GM12875 (cell line): ENCODE results near the gene AZIN2.
A peak's percentile ranks its signal among the peaks of the same experiment; 100 is the strongest.

Experiments used
- H3K4me3 ChIP-seq: one replicate; pipeline ENCODE4 v1.5.1; 2011; ENCODE audit warnings: low read depth, low read length, control low read depth
- CTCF ChIP-seq: IDR thresholded peaks from 2 replicates; pipeline ENCODE4 v1.5.1; 2011; ENCODE audit warnings: low read depth, mild to moderate bottlenecking, control low read depth, inconsistent platforms, low read length, moderate library complexity, borderline replicate concordance; ENCODE audit not compliant: insufficient read depth

The AZIN2 gene

DNA sequence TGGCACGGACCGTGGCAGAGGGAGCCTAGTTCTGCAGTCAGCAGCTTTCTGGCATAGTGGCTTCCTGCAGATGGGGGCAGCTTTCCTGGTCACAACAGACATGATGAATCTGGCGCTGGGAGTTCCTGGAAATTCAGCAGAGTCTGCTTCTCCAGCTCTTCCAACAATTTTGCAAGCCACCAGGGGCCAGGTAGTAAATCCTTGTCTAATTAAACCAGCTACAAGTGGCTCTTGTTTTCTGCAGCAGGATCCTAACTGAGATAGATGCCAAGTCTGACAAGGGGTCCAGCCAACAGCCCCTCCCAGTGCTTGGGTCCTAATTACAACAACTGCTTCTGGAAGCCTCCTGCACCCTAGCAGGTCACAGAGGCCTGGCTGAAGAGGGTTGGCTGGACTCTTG lies 65.0 kb downstream of the AZIN2 start:
- no peak overlapping the region for H3K4me3 ChIP-seq
- TF ChIP-seq CTCF: no peak

- TF ChIP-seq CTCF: no peak
Observed at GRCh38 chr1:33147275-33147996, 66.5 kb downstream of the AZIN2 start.

GRCh38 chr1:33147997-33148314 lies 67.0 kb downstream of the AZIN2 start:
- no peak overlapping the region for H3K4me3 ChIP-seq
- TF ChIP-seq CTCF: peak; percentile 37; the same call in 1 of the 2 replicates

More at GRCh38 chr1:33147275-33147996, 66.5 kb downstream of the AZIN2 start:
- H3K4me3 ChIP-seq: no peak overlapping the region

- no peak for TF ChIP-seq CTCF
- H3K4me3 ChIP-seq: no peak overlapping the region
Observed at GRCh38 chr1:33148615-33149014, 67.7 kb downstream of the AZIN2 start.

DNA sequence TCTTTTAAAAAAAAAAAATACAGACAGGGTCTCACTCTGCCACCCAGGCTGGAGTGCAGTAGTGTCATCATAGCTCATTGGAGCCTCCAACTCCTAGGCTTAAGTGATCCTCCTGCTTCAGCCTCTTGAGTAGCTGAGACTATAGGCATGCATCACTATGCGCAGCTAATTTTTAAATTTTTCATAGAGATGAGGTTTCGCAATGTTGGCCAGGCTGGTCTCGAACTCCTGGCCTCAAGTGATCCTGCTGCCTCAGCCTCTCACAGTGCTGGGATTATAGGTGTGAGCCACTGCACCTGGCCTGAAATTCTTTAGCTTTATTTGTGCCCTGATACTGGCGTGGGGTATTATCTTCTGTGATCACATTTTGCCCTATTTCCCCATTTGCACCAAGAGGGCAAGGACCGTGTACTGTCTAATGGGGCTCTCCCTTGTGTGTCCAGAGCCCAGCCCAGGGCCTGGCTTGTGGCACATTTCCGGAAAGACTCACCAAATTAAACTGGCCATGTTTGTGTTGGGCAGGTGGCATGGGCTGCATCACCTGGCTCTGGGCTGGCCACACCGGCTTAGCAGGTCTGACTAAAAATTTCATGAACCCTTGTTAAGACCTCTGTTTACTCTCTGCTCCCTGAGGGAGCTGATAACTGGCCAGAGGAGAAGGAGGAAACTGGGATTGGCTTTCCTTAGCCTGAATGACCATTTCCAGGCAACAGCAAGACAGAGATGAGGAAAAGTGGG lies 68.7 kb downstream of the AZIN2 start:
- H3K4me3 ChIP-seq: no peak overlapping the region
- no peak for TF ChIP-seq CTCF

DNA sequence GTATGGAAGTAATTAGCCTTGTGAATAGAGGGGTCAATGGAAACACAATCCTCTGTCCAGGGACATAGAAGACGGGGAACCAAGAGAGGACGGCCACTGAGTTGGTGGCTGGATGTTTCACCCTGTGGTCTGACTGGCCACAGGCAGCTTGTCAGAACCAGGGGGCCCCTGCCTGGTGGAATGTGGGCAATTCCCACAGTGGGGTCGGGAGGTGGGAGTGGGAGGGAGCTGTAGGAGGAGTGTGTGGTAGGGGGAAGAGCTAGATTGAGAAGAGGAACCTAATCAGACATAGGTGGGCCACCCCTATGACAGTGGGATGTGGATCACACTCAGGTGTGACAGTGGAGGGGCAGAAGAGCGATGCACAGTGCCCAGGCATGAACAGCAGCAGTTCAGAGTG lies 69.6 kb downstream of the AZIN2 start:
- TF ChIP-seq CTCF: no peak
- H3K4me3 ChIP-seq: no peak overlapping the region

DNA sequence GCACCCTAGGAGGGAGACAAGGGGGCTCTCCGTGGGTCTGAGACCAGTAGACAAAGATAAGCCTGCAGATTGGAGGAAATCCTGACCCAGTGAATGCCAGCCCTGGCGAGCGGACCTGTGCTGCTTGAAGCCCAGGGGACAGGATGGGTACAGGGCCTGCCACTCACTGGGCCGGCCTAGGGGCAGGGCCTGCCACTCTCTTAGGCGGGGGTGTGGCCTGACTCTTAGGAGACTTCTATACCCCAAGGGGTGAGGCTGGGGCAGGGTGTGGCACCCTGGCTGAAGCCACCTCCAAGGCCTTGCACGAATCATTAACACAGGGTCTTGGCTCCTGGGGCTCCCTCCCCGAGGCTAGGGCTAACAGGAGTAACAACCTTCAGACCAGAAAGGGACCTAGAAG lies 70.2 kb downstream of the AZIN2 start:
- no peak overlapping the region for H3K4me3 ChIP-seq

More for the DNA sequence above, 70.2 kb downstream of the AZIN2 start:
- TF ChIP-seq CTCF: no peak
